HCT116 (cell line): Measurements from ENCODE around the gene CCL16.
"Not testable (repeated sequence)": the region's sequence is repeated elsewhere in the genome, so short reads cannot be mapped to it uniquely, and the experiment has no call there.

Experiments used
- EZH2 ChIP-seq: fragments of 200-600 bp; sonication (generic); IDR thresholded peaks from 2 replicates; pipeline ENCODE4 v1.6.1; 2017; ENCODE audit warnings: antibody characterized with exemption, mixed run types
- ZFX ChIP-seq: fragments of 450-650 bp; IDR thresholded peaks from 2 replicates; pipeline ENCODE4 v1.6.1; 2017
- TF ChIP-seq, protein P1 (sequence below): IDR thresholded peaks from 2 replicates; pipeline ENCODE4 v1.6.1; 2012; ENCODE audit warnings: low read depth
- TF ChIP-seq, protein P2 (sequence below): IDR thresholded peaks from 2 replicates; pipeline ENCODE4 v1.6.1; 2012

- TF ChIP-seq ZFX, EZH2: not testable (repeated sequence)
- TF ChIP-seq, protein P1, sequence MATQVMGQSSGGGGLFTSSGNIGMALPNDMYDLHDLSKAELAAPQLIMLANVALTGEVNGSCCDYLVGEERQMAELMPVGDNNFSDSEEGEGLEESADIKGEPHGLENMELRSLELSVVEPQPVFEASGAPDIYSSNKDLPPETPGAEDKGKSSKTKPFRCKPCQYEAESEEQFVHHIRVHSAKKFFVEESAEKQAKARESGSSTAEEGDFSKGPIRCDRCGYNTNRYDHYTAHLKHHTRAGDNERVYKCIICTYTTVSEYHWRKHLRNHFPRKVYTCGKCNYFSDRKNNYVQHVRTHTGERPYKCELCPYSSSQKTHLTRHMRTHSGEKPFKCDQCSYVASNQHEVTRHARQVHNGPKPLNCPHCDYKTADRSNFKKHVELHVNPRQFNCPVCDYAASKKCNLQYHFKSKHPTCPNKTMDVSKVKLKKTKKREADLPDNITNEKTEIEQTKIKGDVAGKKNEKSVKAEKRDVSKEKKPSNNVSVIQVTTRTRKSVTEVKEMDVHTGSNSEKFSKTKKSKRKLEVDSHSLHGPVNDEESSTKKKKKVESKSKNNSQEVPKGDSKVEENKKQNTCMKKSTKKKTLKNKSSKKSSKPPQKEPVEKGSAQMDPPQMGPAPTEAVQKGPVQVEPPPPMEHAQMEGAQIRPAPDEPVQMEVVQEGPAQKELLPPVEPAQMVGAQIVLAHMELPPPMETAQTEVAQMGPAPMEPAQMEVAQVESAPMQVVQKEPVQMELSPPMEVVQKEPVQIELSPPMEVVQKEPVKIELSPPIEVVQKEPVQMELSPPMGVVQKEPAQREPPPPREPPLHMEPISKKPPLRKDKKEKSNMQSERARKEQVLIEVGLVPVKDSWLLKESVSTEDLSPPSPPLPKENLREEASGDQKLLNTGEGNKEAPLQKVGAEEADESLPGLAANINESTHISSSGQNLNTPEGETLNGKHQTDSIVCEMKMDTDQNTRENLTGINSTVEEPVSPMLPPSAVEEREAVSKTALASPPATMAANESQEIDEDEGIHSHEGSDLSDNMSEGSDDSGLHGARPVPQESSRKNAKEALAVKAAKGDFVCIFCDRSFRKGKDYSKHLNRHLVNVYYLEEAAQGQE, result not testable (repeated sequence)
- TF ChIP-seq, protein P2, sequence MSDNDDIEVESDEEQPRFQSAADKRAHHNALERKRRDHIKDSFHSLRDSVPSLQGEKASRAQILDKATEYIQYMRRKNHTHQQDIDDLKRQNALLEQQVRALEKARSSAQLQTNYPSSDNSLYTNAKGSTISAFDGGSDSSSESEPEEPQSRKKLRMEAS, result not testable (repeated sequence)
Observed at GRCh38 chr17:35995346-35995745, 14.0 kb upstream of the CCL16 start.
